CD4-positive, alpha-beta T cell treated with Interleukin-1 beta for 1 hour (primary cell): ENCODE results near the gene MAG.

Experiments used
- DNase-seq, 2 donors: peaks; one replicate each; pipeline ENCODE4 v3.0.0-alpha.2; 2020 to 2022

Gene MAG

DNA sequence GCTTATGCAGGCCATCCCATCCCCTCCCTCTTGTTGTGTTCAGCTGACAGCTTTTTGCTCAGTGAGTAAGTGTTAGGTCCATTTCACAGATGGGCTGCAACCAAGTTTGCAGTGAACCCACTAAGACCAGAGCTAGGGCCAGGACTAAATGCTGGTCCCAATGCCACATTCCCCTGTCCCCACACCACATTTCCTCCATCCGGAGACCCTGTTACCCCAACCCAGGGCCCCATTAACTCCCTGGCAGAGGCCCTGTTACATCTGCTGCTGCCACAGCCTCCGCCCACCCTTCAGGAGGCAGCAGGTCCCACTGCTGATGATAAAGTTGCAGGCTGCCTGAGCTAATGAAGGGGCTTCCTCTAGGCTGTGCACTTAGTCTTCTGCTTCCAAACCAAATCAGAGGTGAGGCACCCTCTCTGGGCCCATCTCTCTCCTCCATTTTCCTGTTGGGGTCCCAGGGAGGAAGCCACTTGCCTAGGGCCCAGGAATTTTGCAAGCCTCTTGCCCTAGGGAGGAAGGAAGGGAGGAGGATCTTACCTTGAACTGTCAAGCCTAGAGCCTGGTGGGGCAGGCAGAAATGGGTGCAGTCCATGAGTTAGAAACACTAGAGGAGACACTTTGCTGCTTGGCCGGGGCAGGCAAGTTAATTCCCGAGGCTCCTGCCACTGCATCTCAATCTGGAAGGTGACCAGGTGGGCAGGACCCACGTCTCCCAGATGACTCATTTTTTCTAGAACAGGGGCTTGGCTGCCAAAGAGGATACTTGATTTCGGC lies 26.6 kb upstream of the MAG start:
- DNase-seq = no peak

DNA sequence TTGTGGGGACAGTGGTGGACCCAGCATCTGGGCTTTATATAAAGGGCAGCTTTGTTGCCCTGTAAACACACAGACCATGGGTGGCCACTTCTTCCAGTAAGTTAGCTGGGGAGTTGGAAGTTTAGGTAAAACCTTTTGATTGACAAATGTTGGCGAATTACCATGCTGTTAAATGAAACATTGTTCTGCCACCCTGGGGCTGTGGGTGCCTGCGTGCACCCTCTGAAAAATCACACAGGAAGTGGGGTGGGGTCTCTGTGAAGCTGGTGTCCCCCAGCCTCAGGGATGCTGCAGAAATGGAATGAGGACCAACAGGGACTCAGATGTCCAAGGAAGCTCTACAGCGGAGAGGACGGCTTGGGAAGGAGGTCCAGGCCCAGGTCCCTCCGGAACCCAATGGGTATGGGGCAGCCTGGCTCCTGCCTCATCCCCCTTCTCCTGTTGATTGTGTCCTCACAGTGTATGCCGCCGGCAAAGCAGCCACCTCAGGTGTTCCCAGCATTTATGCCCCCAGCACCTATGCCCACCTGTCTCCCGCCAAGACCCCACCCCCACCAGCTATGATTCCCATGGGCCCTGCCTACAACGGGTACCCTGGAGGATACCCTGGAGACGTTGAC lies 26.0 kb upstream of the MAG start:
- DNase-seq = no peak

DNA sequence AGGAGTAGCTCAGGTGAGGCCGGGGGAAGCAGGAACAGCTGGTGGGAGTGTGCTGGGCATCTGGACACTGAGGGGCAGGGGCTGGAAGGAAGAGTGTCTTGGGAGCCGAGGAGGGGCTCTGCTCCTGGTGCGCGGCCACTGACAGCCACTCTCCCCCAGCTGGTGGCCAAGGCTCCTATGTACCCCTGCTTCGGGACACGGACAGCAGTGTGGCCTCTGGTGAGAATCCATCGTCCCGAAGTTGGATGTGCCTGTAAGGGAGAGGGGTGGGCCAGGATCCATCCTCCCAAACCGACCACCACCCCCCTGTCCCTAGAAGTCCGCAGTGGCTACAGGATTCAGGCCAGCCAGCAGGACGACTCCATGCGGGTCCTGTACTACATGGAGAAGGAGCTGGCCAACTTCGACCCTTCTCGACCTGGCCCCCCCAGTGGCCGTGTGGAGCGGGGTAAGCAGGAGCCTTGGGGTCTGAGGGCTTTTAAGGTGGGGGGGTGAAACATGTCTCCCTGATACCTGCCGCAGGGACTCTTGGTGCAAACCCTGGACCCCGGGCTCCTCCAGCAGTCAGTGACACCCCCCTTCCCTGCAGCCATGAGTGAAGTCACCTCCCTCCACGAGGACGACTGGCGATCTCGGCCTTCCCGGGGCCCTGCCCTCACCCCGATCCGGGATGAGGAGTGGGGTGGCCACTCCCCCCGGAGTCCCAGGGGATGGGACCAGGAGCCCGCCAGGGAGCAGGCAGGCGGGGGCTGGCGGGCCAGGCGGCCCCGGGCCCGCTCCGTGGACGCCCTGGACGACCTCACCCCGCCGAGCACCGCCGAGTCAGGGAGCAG lies 25.2 kb upstream of the MAG start:
- no peak for DNase-seq

DNA sequence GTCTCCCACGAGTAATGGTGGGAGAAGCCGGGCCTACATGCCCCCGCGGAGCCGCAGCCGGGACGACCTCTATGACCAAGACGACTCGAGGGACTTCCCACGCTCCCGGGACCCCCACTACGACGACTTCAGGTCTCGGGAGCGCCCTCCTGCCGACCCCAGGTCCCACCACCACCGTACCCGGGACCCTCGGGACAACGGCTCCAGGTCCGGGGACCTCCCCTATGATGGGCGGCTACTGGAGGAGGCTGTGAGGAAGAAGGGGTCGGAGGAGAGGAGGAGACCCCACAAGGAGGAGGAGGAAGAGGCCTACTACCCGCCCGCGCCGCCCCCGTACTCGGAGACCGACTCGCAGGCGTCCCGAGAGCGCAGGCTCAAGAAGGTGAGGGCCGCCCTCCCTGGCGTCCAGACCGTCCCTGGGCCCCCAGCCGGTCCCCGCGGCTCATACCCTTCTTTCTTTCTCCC lies 24.6 kb upstream of the MAG start:
- peak in 1 of 2 donors; percentile 44 for DNase-seq

DNA sequence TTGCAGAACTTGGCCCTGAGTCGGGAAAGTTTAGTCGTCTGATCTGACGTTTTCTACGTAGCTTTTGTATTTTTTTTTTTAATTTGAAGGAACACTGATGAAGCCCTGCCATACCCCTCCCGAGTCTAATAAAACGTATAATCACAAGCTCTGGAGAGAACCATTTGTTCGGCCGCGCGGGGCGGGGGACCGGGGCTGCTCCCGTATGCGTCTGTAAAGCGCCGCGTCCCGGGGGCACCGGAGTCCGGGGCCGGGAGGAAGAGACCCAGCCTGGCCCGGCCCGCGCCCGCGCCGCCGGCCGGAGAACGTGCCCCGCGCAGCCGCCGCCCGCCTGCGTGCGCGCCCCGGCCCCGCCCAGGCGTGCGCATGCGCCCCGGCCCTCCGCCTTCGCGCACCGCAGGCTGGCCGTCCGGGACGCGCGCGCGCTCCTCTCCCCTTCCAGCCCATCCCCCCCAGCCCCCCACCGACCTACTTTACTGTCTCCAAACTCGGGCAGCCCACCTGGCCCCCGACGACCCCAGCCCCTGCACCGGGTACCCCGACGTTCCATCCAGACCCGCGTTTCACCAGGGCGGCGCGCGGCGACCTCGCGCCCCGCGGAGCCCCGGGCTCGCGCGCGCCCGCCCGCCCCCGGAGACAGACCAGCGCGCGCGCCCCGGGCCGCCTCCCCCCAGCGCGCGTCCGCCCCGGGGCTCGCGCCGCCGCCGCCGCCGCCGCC lies 24.0 kb upstream of the MAG start:
- DNase-seq = peak; percentile 78 to 82

DNA sequence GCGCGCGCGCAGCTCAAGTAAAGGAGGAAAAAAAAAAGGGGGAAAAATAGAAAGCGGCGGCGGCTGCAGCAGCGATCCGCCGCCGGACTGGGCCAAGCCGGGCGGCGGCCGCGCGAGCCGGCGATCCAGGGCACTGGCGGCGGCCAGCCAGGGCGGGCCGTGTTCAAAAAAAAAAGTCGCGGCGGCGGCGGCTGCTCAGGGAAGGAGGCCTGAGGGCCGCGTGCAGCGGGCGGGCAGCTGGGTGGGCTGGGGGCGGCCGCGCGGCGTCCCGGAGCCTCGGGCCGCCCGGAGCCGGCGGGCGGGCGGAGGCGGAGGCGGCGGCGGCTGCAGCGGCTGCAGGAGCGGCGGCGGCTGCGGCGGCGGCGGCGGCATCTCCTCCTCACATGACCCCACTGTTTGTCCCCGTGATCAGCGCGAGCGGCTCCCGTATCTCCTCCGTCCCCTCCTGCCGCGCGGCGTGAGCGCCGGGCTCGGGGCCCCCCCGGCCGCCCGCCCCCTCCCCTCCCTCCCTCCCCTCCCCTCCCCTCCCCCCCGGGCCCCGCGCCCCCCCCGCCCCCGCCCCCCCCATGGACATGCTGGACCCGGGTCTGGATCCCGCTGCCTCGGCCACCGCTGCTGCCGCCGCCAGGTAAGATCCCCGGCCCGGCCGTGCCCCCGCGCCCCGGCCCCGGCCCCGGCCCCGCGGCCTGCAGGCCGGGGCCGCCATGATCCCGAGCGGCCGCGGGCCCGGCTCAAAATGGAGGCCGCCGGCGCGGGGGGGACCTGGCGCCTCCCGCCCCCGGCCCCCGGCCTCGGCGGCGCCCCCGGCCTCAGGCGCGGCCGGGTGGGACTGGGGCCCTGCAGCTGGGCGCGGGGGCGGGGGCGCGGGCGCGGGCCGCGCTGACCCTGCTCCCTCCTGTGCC lies 23.2 kb upstream of the MAG start, which contains the start of gene USF2:
USF2 (plus strand) TSS at position 427 of the 902 bp plus-strand sequence; CDS start at position 567, 140 bp downstream.
- DNase-seq = peak; percentile 62 to 74

DNA sequence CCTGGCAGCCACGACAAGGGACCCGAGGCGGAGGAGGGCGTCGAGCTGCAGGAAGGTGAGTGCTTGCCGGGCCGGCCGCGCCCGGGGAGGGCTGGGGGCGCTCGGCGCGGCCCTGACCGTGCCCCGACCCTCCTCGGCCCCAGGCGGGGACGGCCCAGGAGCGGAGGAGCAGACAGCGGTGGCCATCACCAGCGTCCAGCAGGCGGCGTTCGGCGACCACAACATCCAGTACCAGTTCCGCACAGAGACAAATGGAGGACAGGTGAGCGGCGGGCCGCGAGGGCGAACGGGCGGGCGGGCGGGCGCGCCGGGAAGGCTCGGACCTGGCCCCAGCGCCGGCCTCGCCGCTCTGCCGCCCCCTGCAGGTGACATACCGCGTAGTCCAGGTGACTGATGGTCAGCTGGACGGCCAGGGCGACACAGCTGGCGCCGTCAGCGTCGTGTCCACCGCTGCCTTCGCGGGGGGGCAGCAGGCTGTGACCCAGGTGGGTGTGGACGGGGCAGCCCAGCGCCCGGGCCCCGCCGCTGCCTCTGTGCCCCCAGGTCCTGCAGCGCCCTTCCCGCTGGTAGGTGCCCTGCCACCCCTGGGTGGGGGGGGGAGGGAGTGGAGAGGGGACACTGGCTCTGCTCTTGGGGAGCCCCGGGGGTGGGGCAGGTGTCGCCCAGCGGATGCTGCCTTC lies 22.4 kb upstream of the MAG start:
- DNase-seq = peak; percentile 82 to 88

DNA sequence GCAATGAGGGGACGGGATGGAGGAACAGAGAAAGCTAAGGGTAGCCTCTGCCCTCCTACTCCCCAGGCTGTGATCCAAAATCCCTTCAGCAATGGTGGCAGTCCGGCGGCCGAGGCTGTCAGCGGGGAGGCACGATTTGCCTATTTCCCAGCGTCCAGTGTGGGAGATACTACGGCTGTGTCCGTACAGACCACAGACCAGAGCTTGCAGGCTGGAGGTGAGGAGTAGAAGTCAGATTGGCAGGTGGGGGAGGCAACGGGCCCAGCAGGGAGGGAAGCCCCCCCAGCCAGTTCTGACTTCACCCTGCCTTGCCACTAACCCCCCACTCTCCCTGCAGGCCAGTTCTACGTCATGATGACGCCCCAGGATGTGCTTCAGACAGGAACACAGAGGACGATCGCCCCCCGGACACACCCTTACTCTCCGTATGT lies 21.6 kb upstream of the MAG start:
- DNase-seq = no peak

DNA sequence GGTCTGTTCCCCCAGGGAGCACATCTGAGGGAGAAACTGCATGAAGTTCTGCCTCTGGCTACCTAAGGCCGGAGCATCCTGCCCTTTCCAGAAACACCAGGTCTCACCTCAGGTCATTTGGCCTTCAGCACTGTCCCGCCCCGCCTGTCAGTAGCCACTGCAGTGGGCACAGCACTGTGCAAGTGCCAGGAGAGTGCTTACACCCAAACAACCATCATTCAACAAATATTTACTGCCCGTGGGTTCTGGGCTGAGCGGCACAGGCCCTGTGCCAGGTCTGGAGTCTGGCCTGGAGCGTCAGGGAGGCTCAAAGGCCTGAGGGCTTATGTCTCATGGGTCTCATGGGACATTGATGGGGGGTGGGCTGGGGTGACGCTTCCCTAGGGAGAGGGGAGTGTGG lies 20.4 kb upstream of the MAG start:
- DNase-seq = no peak

DNA sequence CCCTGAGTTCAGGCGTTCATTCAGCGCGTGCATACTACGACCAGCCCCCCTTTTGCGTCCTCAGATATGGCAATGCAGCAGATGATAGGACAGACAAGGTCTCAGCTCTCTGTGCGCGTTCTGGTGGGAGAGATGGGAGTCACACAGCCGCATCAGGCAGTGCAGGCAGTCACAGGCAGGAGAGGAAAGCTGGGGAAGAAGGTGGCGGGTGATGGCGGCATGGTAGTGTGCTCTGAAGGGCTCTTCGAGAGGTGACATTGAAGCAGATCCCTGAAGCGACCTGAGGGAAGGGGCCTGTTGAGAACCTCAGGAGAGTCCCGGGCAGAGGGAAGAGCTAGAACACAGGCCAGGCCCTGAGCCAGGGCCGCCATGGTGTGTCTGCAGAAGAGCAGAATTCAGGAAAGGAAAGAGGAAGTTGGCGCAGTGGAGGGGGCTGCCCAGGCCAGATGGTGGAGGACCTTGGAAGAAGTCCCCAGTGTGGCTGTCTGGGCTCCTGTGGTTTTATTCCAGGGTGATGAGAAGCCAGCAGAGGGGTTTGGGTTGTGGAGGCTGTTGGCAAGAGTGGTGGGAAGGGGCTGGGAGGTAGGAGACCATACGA lies 19.7 kb upstream of the MAG start:
- peak in 1 of 2 donors; percentile 31 for DNase-seq

DNA sequence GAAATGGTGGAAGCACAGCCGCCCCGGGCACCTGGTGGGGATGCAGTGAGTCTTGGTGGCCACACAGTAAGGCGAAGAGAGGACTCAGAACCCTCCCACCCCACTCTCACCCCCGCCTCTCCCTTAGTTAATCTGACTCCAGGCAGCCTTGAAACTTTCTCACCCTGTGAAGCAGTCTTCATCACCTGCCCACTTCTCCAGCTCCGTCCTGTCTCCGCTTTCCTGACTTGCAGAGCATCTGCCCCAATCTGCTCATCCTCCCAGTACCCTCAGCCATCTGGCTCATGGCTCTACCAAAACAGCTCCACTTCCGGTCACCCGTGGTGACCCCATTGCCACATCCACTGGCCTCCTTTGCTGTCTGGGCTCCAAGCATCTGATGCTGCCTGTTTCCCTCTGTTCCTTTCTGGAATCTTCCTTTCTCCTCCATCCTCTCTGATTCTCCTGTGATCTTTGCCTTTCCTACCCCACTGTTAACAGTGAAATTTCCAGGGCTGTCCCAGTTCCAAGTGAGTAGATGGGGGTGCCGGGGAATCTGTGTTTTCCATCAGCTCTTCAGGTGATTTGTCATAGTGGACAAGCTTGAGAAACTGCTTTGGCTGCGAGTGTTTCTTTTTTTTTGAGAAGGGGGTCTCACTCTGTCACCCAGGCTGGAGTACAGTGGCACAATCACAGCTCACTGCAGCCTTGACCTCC lies 18.9 kb upstream of the MAG start:
- DNase-seq = no peak

DNA sequence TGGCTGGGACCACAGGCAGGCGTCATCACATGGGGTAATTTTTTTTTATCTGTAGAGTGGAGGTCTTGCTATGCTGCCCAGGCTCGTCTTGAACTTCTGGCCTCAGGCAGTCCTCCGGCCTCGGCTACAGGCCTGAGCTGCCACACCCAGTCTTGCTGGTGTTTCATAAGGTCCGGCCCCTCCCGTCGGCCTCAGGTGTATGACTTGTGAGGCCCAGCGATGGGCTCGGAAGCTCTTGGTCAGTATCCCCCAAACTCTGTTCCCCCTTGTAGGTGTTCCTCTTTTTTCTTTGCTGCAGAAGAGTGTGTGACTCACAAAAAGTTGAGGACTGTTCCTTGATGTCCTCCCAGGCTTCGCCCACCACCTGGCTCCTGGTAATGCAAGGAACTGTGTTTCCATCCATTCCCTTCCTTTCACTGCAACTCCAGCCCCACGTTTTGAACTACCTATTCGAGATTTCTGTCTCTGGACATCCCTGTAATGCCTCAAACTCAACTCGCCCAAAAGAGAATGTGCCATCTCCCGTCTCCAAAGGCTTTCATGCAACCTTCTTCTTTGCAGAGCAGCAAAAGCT lies 18.2 kb upstream of the MAG start:
- DNase-seq = no peak

DNA sequence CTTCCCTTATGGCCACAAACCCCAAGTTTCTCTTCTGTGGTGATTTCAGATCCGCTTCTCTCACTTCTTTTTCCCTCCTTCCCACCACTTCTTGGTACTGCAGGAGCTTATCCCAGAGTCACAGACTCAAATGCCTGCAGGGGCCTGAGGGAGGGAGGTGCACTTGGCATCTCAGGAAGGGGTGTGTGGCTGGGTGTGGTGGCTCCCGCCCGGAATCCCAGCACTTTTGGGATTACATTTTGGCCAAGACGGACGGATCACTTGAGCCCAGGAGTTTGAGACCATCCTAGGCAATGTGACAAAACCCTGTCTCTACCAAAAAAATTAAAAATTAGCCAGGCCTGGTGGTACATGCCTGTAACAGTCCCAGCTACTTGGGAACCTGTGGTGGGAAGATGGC lies 17.6 kb upstream of the MAG start:
- DNase-seq = no peak

DNA sequence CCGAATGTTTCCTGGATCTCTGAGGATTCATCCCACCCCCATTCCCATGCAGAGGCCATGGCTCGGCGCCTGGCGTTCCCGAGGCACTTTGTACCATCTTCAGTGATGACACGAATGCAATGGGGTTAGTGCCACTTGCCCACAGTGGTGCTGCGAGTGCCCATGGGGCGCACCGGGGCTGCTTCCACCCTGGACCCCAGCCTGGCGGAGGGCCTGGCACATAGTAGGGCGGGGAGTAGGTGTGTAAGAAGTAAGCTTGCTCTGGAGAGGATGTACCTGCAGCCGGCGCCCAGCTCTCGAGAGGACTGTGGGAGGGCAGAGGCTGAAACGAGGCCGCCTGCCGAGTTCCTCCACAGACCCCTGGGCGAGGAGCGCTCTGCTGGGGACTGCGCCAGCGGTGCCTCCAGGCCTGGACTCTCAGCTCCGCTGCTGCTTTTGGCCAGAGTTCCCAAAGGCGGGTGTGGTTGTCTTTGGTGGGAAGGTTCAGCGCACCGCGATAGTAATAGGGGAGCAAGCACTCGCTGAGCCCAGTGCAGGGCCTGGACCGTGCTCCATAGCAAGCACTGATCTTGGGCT lies 15.2 kb upstream of the MAG start:
- no peak for DNase-seq

DNA sequence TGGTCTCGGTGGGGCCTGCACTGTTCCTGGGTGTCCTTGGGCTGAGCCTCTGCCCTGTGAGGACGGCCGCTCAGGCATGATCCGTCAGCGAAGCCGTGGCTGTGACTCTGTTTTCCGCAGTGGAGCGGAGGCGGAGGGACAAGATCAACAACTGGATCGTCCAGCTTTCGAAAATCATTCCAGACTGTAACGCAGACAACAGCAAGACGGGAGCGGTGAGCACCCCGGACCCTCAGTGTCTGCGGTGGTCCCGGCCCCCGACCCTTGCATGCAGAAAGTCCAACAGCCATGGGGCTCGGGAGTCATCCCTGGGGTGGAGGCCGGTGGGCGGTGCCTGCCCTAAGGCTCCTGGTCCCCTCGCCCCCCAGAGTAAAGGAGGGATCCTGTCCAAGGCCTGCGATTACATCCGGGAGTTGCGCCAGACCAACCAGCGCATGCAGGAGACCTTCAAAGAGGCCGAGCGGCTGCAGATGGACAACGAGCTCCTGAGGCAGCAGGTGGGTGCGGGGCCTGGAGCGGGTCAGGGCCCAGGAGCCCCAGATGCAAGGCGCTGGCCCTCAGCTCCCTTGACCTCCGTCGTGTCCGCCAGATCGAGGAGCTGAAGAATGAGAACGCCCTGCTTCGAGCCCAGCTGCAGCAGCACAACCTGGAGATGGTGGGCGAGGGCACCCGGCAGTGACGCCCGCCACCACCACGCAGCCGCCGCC lies 13.2 kb upstream of the MAG start:
- no peak for DNase-seq

DNA sequence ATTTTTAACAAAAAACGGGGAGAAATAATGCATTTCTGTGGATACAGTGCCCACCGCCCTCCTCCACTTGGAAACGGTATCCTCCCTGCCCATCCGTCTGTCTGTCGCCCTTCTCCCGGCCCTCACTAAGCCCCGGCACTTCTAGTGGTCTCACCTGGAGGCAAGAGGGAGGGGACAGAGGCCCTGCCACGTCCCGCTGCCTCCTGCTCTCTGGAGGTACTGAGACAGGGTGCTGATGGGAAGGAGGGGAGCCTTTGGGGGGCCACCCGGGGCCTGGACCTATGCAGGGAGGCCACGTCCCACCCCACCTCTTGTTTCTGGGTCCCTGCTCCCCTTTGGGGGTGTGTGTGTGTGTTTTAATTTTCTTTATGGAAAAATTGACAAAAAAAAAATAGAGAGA lies 12.6 kb upstream of the MAG start:
- no peak for DNase-seq

DNA sequence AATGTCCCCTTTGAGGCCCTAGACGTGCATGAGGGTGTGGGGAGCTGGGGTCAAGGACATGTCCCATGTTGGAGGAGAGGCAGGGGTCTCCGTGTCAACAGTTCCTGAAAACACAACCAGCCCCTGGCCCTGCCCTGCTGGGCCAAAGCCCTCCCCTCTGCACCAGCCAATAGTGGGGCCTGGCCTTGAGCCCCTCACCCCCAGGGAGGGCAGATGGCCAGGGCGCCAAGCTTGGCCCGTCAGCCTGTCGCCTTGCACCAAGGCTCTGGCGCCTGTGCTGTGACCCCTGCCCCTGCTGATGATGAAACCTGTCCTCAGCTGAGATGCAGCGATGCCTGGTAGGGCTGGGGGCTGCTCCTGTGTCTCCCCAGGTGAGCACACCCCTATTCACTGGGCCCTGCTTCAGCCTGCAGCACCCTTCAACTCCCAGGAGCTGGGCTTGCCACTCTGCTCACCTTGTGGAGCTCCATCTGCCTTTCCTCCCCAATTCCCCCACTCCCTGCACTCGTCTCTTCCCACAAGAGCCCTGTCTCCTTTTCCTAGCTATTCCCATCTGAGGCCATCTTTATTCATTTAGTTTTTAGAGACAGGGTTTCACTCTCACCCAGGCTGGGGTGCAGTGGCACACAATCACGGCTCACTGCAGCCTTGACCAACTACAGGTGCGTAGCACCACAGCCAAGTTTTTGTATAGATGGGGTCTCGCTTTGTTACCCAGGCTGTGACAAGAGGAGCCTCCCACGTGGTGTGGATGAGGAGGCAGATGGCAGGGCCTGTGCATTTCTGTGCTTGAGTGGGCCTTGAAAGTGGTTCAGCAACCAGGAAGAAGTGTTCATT lies 11.8 kb upstream of the MAG start:
- no peak for DNase-seq

DNA sequence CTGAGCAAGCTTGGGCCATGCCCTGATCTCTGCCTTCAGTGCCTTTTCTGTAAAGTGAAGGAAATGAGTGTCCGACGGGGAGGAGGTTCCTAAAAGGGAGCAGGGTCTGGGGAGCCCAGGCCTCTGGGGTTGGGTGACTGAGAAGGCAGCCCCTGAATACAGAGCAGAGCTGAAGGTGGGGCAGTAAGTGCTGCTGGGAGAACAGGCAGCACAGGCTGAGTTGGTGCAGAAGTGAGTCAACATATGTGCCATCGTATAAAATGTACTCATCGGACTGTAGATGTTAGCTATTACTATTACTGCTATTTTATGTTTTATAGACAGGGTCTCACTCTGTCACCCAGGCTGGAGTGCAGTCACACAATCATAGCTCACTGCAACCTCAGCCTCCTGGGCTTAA lies 10.7 kb upstream of the MAG start:
- DNase-seq = no peak
